ENCODE measurements around the gene PCLO.
"Not testable (repeated sequence)": the region's sequence is repeated elsewhere in the genome, so short reads cannot be mapped to it uniquely, and the experiment has no call there.

PCLO gene

GRCh38 chr7:82723411-82723810, 439.3 kb downstream of the PCLO start:
- DNase-seq: no peak

GRCh38 chr7:82722946-82723345, 439.7 kb downstream of the PCLO start:
- DNase-seq: no peak

- no peak for DNase-seq
These were observed 447.3 kb downstream of the PCLO start for GRCh38 chr7:82715344-82715743.

- DNase-seq: no peak
These were observed 447.8 kb downstream of the PCLO start for GRCh38 chr7:82714883-82715282.

GRCh38 chr7:82713506-82713905, 449.2 kb downstream of the PCLO start:
- no peak for DNase-seq

- DNase-seq: not testable (repeated sequence)
These were observed 456.3 kb downstream of the PCLO start for GRCh38 chr7:82706344-82706743.

GRCh38 chr7:82705517-82706260, 457.0 kb downstream of the PCLO start:
- DNase-seq: no peak

- DNase-seq: no peak
These were observed 458.6 kb downstream of the PCLO start for GRCh38 chr7:82704121-82704520.
